Activated CD4-positive, alpha-beta memory T cell treated with anti-CD3 and anti-CD28 coated beads for 36 hours (primary cell): ENCODE measurements around the gene RBP4. TPM values are rescaled to one million over a fixed set of nuclear protein-coding genes. Genes with fewer than 3 reads are reported as not detected.

Experiments
- CTCF ChIA-PET: fragments of 350-600 bp; sonication (Branson Sonifier 250); formaldehyde crosslinking; loops from one replicate; lab custom pipeline; 2021; ENCODE audit warnings: antibody characterized with exemption, inconsistent platforms; lab: Charles Lee
- POLR2A ChIA-PET: fragments of 350-600 bp; sonication (Branson Sonifier 250); formaldehyde crosslinking; loops from one replicate; lab custom pipeline; 2021; ENCODE audit warnings: antibody characterized with exemption; lab: Charles Lee
- DNase-seq: peaks from one replicate; pipeline ENCODE4 v3.0.0-alpha.2; 2020
- H3K27ac Mint-ChIP-seq: one replicate; pipeline ENCODE4 v1.8.0; 2021; ENCODE audit warnings: mixed read lengths
- H3K27me3 Mint-ChIP-seq: one replicate; pipeline ENCODE4 v1.8.0; 2021; ENCODE audit warnings: mixed read lengths
- H3K36me3 Mint-ChIP-seq: one replicate; pipeline ENCODE4 v1.8.0; 2021; ENCODE audit warnings: mixed read lengths
- H3K4me1 Mint-ChIP-seq: one replicate; pipeline ENCODE4 v1.8.0; 2021; ENCODE audit warnings: low read depth, mixed read lengths
- H3K4me3 Mint-ChIP-seq: one replicate; pipeline ENCODE4 v1.8.0; 2021; ENCODE audit warnings: mild to moderate bottlenecking, mixed read lengths
- H3K9me3 Mint-ChIP-seq: one replicate; pipeline ENCODE4 v1.8.0; 2021; ENCODE audit warnings: mixed read lengths
- intact Hi-C: fragments of 100-400 bp; cut with micrococcal nuclease; formaldehyde crosslinking; loops from one replicate; pipeline ENCODE4 v1.15.1; 2023
- total RNA-seq, 2 experiments: library from RNA; stranded (reverse); gene quantifications; one replicate each; pipeline ENCODE4 v1.2.3, GENCODE V29; 2021

Gene RBP4
- total RNA-seq, 2 experiments from 2014 or later: not detected

DNA sequence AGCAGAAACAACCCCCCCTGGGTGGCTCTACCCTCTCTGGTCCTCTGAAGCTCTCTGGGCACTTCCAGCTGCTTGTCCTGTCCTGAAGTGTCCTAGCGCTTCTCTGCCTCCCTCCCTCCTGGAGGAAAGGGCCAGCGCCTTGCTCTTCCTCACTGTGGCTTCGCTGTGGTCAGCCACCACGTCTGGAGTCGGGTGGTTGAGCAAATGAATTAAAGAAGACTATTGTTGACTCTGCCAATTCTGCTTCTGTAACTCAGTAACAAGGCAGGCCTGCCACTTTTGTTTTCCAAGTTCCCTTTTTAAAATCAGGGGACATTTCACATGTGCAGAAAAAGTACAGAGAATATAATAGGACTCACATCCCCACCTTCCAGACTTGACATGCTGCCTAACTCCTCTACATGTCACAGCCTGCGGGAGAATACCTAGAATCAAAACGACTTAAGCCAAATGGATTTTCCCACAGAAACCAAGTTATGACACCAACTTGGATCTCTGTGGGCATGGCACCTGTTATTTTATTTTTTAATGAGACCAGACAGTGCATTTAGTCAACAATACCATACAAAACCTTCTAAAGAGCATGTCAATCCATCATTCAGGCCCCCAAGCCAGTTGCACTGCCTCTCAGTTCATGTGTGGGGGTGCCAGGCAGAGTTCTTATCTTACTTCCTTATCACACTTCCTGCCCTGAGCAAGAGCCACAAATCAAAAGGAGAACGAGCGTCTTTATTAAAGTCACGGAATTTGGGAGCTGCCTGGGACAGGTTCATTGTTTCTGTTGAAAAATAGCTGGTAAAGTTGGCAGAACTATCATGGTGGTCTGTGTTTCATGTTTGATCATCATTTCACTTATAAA lies 27.8 kb downstream of the RBP4 start:
- no peak for DNase-seq
- no peak overlapping the region for H3K27ac Mint-ChIP-seq
- H3K4me3 Mint-ChIP-seq: no peak overlapping the region
- ChIA-PET CTCF (no interaction called here), POLR2A (no interaction called here)
- peaks cover 24% of the 10 kb centered on the region for H3K27me3 Mint-ChIP-seq
- no peaks in the 10 kb centered on the region for H3K9me3 Mint-ChIP-seq
- no peaks in the 10 kb centered on the region for H3K36me3 Mint-ChIP-seq
- intact Hi-C loops: no loop called here
- peaks cover 5% of the 10 kb centered on the region for H3K4me1 Mint-ChIP-seq

DNA sequence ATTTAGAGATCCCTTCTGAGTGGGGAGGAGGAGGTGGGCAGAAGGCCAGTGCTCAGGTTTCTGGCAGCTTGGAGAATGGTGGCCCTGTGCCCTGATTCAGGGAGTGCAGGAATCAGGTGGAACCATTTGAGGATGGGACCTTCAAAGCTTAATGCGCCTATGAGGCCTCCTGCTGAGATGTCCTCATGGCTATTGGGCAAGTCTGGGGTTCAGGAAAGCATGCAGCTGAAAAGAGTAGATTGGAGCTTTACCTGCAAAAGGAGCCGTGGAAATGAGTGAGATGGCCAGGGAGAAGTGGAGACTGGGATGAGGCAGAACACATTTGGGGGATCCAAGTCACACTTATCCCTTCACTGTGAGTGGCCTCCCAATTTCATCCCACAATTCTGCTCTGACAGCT lies 28.4 kb downstream of the RBP4 start:
- peaks cover 30% of the 10 kb centered on the region for H3K27me3 Mint-ChIP-seq
- peaks cover 5% of the 10 kb centered on the region for H3K4me1 Mint-ChIP-seq
- POLR2A ChIA-PET: no interaction called here
- H3K9me3 Mint-ChIP-seq: no peaks in the 10 kb centered on the region
- DNase-seq: no peak
- CTCF ChIA-PET: interaction anchor here (1.1 kb wide), 1 partner anchor 18 kb away, joined by 3 read pairs; no protein-coding TSS in a partner anchor
- intact Hi-C loops: no loop called here
- H3K27ac Mint-ChIP-seq: no peak overlapping the region
- no peak overlapping the region for H3K4me3 Mint-ChIP-seq
- no peaks in the 10 kb centered on the region for H3K36me3 Mint-ChIP-seq

DNA sequence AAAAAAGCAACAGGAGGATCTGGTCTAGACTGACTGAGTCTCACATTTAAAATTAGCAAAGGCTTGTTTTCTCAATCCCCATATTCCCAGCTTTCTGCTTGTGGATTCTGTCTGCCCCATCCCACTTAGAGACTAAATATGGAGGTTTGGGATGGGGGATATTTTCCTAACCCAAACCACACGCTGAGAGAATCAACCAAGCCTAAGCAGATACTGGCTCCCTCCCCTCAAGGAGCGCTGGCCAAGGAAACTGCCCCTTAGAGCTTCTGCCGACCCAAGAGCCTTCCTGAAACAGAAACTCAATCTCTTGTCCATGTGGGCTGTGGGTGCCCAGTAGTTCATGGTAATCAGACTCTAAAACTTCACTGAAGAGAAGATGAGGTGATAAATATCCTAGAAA lies 30.7 kb downstream of the RBP4 start:
- H3K36me3 Mint-ChIP-seq: no peaks in the 10 kb centered on the region
- no peak overlapping the region for H3K4me3 Mint-ChIP-seq
- no peak for DNase-seq
- H3K4me1 Mint-ChIP-seq: peaks cover 8% of the 10 kb centered on the region
- no peaks in the 10 kb centered on the region for H3K9me3 Mint-ChIP-seq
- peaks cover 43% of the 10 kb centered on the region for H3K27me3 Mint-ChIP-seq
- CTCF ChIA-PET: no interaction called here
- POLR2A ChIA-PET: no interaction called here
- intact Hi-C loops: no loop called here
- no peak overlapping the region for H3K27ac Mint-ChIP-seq

DNA sequence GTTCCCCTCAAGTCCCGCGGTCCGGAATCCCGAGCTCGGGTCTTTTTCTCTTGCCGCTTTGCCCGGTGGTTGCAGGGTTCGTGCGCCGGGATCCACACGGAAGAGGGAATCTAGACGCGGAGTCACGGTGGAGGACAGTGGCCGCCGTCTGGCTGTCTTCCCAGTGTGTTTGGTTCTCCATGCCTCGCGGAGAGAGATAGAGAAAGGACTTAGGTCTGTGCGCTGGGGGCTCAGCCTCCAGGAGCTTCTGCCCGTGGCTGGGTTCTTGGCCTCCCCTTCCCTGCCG lies 33.0 kb downstream of the RBP4 start:
- H3K27me3 Mint-ChIP-seq: peaks cover 39% of the 10 kb centered on the region
- ChIA-PET POLR2A (no interaction called here), CTCF (no interaction called here)

DNA sequence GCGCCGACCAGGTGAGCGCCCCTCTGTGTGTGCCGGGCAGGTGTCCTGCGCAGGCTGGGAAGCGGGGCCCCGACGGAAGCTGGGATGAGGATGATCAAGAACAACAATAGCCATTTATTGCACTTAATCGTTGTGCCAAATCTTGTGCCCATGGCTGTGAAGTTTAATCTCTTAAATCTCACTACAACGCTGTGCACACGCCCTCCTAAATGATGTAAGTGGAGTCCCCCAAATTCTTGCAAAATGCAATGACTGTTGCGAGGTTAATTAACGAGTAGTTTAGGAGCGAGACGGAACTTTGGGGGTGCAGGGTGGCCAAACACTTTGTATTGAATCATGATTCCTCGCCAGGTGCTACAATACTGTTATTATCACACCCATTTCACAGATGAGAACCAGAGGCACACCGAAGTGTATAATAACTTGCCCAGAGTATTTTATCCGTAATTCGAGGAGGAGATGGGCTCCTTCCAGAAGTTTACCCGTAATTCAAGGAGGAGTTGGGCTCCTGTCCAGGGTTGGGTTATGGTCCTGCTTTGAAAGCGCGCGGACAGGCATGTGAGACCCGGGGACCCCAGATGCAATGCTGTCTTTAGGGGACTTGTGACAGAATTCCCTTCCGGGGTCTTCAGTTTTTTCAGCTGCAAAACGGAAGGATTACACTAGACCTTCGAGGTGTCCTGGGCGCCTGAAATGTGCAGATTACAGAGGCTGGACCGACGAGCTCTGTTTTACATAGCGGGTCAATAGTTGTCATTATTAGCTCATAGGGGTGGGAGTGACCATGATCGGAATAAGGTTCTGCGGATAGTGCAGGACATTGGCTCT lies 33.5 kb downstream of the RBP4 start:
- no peak for DNase-seq
- POLR2A ChIA-PET: no interaction called here
- no peak overlapping the region for H3K27ac Mint-ChIP-seq
- CTCF ChIA-PET: no interaction called here
- intact Hi-C loops: no loop called here
- H3K36me3 Mint-ChIP-seq: no peaks in the 10 kb centered on the region
- H3K9me3 Mint-ChIP-seq: no peaks in the 10 kb centered on the region
- peaks cover 2% of the 10 kb centered on the region for H3K4me1 Mint-ChIP-seq
- H3K4me3 Mint-ChIP-seq: no peak overlapping the region
- peaks cover 39% of the 10 kb centered on the region for H3K27me3 Mint-ChIP-seq

More for the DNA sequence above, 33.0 kb downstream of the RBP4 start:
- no peak overlapping the region for H3K4me3 Mint-ChIP-seq
- no peaks in the 10 kb centered on the region for H3K36me3 Mint-ChIP-seq
- no peak for DNase-seq
- no peaks in the 10 kb centered on the region for H3K9me3 Mint-ChIP-seq
- H3K27ac Mint-ChIP-seq: no peak overlapping the region
- intact Hi-C loops: no loop called here
- H3K4me1 Mint-ChIP-seq: peaks cover 2% of the 10 kb centered on the region

DNA sequence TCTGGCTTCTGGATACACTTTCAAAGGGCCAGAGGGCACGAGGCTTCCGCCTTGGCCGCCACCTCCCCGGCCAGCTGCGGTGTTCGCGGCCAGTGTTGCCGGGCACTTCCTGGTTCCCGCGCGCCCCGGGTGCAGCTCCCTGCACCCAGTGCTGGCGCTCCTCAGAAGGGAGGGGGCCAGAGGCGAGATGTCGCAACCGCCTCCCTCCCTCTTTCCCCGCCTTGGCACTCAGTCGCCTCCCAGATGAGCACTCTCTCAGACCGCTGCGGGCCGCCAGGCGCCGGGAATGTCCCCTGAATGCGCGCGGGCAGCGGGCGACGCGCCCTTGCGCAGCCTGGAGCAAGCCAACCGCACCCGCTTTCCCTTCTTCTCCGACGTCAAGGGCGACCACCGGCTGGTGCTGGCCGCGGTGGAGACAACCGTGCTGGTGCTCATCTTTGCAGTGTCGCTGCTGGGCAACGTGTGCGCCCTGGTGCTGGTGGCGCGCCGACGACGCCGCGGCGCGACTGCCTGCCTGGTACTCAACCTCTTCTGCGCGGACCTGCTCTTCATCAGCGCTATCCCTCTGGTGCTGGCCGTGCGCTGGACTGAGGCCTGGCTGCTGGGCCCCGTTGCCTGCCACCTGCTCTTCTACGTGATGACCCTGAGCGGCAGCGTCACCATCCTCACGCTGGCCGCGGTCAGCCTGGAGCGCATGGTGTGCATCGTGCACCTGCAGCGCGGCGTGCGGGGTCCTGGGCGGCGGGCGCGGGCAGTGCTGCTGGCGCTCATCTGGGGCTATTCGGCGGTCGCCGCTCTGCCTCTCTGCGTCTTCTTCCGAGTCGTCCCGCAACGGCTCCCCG lies 34.4 kb downstream of the RBP4 start, which contains the start of gene FFAR4:
Gene FFAR4, plus strand, starts transcription at position 231 of the 842 bp plus-strand sequence. Its CDS starts 56 bp downstream, at position 287.
- DNase-seq: no peak
- H3K4me1 Mint-ChIP-seq: peaks cover 2% of the 10 kb centered on the region
- no peaks in the 10 kb centered on the region for H3K9me3 Mint-ChIP-seq
- no peak within 1 kb of the TSS for H3K27ac Mint-ChIP-seq
- CTCF ChIA-PET: no interaction called here
- no peak within 1 kb of the TSS for H3K4me3 Mint-ChIP-seq
- H3K36me3 Mint-ChIP-seq: no peaks in the 10 kb centered on the region
- intact Hi-C loops: no loop called here
- H3K27me3 Mint-ChIP-seq: peaks cover 39% of the 10 kb centered on the region
- POLR2A ChIA-PET: no interaction called here

DNA sequence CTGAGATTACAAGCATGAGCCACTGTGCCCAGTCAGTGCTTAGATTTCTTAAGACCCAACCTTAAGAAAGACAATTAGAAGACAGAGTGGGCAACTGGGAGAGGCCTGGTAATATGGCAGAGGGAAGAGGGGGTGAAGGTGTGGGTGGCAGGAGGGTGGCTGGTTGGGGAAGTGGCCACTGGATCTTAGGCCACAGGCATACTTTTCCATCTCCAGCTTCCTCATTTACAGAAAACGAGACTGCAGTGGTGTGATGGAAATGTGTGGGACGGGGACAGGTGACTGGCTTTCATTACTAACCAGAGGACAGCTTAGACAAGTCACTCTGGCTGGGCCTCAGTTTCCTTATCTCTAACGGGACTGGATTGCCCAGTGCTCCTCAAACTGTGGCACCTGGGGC lies 35.6 kb downstream of the RBP4 start:
- Mint-ChIP-seq H3K27ac (no peak overlapping the region), H3K27me3 (peaks cover 34% of the 10 kb centered on the region), H3K4me3 (no peak overlapping the region), H3K9me3 (no peaks in the 10 kb centered on the region), H3K36me3 (no peaks in the 10 kb centered on the region), H3K4me1 (peaks cover 2% of the 10 kb centered on the region)
- CTCF ChIA-PET: no interaction called here
- POLR2A ChIA-PET: no interaction called here
- intact Hi-C loops: no loop called here
- DNase-seq: no peak

DNA sequence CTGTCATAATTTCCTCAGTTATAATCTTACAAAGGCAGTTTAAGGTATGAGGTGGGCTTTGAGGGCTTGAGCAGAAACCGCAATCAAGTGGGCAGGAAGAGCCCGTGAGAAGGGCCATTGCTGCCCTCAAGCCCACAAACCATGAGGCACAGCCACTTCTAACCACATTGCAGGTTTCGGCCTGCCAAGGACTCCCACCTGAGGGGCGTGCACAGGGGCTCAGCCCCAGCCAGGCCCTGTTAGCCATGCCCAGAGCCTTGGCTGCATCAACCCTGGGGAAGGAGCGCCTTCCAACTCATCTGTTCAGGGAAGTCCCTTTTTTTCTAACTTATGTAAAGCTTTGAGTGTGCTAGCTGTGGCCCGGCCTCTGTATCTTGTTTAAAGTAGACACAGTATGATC lies 40.5 kb downstream of the RBP4 start:
- ChIA-PET CTCF (no interaction called here), POLR2A (no interaction called here)
- H3K27me3 Mint-ChIP-seq: peaks cover 4% of the 10 kb centered on the region
- no peaks in the 10 kb centered on the region for H3K36me3 Mint-ChIP-seq
- no peaks in the 10 kb centered on the region for H3K4me1 Mint-ChIP-seq
- no peak overlapping the region for H3K27ac Mint-ChIP-seq
- DNase-seq: no peak
- H3K9me3 Mint-ChIP-seq: no peaks in the 10 kb centered on the region
- H3K4me3 Mint-ChIP-seq: no peak overlapping the region
- intact Hi-C loops: no loop called here

DNA sequence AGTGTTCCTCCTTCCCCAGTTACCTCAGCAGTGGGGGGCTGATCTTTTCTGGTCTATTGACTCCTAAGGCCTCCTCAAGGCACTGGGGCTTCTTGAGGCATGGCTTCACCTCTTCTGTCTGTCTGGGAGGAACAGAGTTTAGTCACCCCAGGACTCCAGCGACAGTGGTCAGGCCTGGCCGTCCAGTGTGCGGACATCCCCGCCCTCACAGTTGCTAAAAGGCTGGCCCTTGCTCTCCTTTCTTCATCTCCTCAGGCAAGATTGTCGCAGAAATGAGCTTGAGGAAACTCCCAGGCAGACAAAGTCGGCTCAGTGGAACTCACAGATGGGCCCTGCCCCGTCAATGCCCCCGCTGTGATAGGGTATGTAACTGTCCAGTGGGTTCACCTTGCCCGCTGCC lies 41.5 kb downstream of the RBP4 start:
- Mint-ChIP-seq H3K4me1 (no peaks in the 10 kb centered on the region), H3K27me3 (peaks cover 3% of the 10 kb centered on the region), H3K27ac (no peak overlapping the region), H3K4me3 (no peak overlapping the region), H3K36me3 (no peaks in the 10 kb centered on the region), H3K9me3 (no peaks in the 10 kb centered on the region)
- no peak for DNase-seq
- ChIA-PET POLR2A (no interaction called here), CTCF (interaction anchor here (0.6 kb wide), 1 partner anchor 54 kb away, joined by 4 read pairs; no protein-coding TSS in a partner anchor)
- intact Hi-C loops: no loop called here

DNA sequence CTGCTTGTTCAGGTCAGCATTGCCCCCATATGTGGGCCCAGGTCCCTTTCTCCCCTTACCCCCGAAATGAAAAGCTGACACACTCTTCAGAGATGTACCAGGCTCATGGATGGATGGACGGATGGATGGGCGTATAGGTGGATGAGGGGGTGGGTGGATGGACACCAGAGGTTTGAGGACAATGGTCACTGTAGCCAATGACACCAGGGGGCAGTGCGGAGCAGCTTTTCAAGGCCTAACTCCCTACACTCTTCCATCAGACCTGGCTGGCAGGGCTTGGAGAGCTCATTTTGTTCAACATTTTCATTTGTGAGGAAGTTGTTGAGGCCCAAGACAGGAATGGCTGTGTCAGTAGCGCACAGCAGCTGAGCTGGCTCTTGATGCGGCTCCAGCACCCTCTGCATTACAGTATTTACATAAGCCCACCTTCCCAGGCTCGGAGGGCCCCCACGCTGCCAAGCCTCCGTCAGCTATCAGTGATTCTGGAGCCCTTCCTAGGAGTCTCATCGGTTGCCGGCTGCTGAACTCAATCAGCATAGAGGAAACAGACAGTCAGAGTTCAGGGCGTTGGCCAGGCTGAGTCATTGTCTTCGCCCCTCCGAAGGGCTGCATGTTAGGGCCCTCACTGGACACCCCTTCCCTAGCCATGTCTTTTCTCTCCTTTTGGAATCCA lies 46.1 kb downstream of the RBP4 start:
- H3K9me3 Mint-ChIP-seq: no peaks in the 10 kb centered on the region
- no peak overlapping the region for H3K27ac Mint-ChIP-seq
- ChIA-PET CTCF (interaction anchor here (0.7 to 1.7 kb wide), 12 partner anchors 9 to 304 kb away, joined by 3 to 17 read pairs (median 4); no protein-coding TSS in a partner anchor), POLR2A (no interaction called here)
- peak; percentile 66 for DNase-seq
- no peak overlapping the region for H3K4me3 Mint-ChIP-seq
- H3K36me3 Mint-ChIP-seq: no peaks in the 10 kb centered on the region
- intact Hi-C loops: loop anchor here (1.0 to 5.0 kb wide), 3 partner anchors 127 to 304 kb away; no protein-coding TSS in a partner anchor
- no peaks in the 10 kb centered on the region for H3K4me1 Mint-ChIP-seq
- peaks cover 2% of the 10 kb centered on the region for H3K27me3 Mint-ChIP-seq

DNA sequence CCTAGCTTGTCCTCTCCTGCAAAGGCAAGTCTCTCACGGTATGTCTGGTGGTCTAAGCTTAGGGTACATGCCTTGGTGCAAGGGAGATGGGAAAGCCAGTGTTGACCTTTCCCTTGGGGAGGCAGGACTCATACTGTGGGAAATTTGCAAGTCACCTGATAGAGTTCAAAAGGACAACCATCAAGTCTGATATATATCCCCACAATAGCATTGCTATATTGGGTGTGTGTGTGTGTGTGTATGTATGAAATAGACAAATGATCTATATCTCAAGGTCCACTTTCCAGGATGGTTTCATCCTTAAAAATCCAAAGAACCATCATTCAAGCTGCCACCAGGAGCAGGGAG lies 46.7 kb downstream of the RBP4 start:
- no peak overlapping the region for H3K4me3 Mint-ChIP-seq
- H3K9me3 Mint-ChIP-seq: no peaks in the 10 kb centered on the region
- intact Hi-C loops: loop anchor here (1.0 to 5.0 kb wide), 3 partner anchors 128 to 305 kb away; no protein-coding TSS in a partner anchor
- no peaks in the 10 kb centered on the region for H3K36me3 Mint-ChIP-seq
- no peaks in the 10 kb centered on the region for H3K4me1 Mint-ChIP-seq
- DNase-seq: no peak
- peaks cover 2% of the 10 kb centered on the region for H3K27me3 Mint-ChIP-seq
- H3K27ac Mint-ChIP-seq: no peak overlapping the region
- ChIA-PET CTCF (interaction anchor here (0.7 to 1.7 kb wide), 10 partner anchors 12 to 305 kb away, joined by 3 to 17 read pairs (median 4); no protein-coding TSS in a partner anchor), POLR2A (no interaction called here)
